AG04450 (cell line): ENCODE data around the gene KLF17. TPM values are rescaled to one million over a fixed set of nuclear protein-coding genes. Genes with fewer than 3 reads are reported as not detected.

Experiments used
- CTCF ChIA-PET: fragments of 300-600, 350-600 bp; formaldehyde crosslinking; extraction: SDS; loops from one replicate; lab custom pipeline; 2022; ENCODE audit warnings: antibody characterized with exemption, inconsistent platforms; lab: Charles Lee
- POLR2A ChIA-PET: fragments of 350-600 bp; formaldehyde crosslinking; extraction: SDS; loops from one replicate; lab custom pipeline; 2021; ENCODE audit warnings: antibody characterized with exemption, inconsistent platforms; lab: Yijun Ruan, JAX
- DNase-seq: peaks from one replicate; pipeline ENCODE4 v3.0.0-alpha.2; 2011; ENCODE audit warnings: low read depth, low spot score
- H3K27ac ChIP-seq: one replicate; pipeline ENCODE4 v1.5.1; 2012; ENCODE audit warnings: low read depth, low read length, control low read depth
- H3K27me3 ChIP-seq: one replicate; pipeline ENCODE4 v1.6.0; 2012; ENCODE audit warnings: low read length; ENCODE audit not compliant: control insufficient read depth, insufficient read depth
- H3K4me3 ChIP-seq: 2 replicates; pipeline ENCODE4 v1.5.1; 2011; ENCODE audit warnings: mild to moderate bottlenecking, low read depth, low read length, control low read depth
- H3K9me3 ChIP-seq: 2 replicates; pipeline ENCODE4 v1.5.1; 2012; ENCODE audit warnings: low read length; ENCODE audit not compliant: control insufficient read depth, insufficient read depth
- CTCF ChIP-seq: IDR thresholded peaks from 2 replicates; pipeline ENCODE4 v1.5.1; 2011; ENCODE audit warnings: low read depth, low read length, control low read depth, inconsistent platforms
- polyA plus RNA-seq: library from polyadenylated mRNA; depleted of rRNA; stranded (reverse); fragments of >200 nt; gene quantifications from 2 replicates; pipeline ENCODE4 v1.2.3, GENCODE V29; 2011

KLF17 gene
- polyA plus RNA-seq, 1 experiment: 0.21 TPM

DNA sequence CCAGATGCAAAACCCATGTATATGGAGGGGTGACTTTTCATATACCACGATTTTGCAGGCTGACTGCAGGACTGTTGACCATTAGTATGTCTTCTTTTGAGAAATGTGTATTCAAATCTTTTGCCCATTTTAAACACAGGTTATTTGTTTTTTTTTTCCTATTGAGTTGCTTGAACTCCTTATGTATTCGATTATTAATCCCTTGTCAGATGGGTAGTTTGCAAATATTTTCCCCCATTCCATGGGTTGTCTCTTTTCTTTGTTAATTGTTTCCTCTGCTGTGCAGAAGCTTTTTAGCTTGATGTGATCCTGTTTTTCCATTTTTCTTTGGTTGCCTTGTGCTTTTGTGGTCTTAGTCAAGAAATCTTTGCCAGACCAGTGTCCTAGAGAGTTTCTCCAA lies 24.6 kb upstream of the KLF17 start:
- no peaks in the 10 kb centered on the region for H3K27me3 ChIP-seq
- no peak for DNase-seq
- TF ChIP-seq CTCF: no peak
- CTCF ChIA-PET: interaction anchor here (1.0 kb wide), 1 partner anchor 10 kb away, joined by 3 read pairs; no protein-coding TSS in a partner anchor
- POLR2A ChIA-PET: no interaction called here
- no peak overlapping the region for H3K4me3 ChIP-seq
- no peak overlapping the region for H3K27ac ChIP-seq
- no peaks in the 10 kb centered on the region; the same call in 1 of the 2 replicates for H3K9me3 ChIP-seq

DNA sequence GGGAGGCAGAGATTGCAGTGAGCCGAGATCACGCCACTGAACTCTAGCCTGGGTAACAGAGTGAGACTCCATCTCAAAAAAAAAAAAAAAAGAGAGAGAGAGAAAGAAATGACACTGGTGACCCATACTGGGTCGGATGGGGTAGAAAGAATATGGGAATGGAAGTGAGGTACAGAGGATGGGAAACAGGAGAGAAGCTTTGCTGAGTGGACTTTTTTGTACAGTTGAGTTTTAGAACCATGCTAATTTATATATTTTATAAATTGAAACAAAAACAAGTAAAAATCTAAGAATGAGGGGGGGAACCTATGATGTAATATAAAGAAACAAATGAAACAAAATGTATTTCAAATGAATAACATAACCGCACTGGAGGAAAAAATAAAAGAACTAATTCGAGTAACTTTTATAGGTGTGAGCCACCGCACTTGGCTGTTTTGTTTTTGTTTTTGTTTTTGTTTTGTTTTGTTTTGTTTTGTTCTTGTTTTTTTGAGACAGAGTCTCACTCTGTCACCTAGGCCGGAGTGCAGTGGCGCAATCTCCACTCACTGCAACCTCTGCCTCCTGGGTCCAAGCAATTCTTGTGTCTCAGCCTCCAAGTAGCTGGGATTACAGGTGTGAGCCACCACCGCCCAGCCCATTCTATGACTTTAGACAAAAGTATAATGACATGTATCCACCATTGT lies 18.3 kb upstream of the KLF17 start:
- TF ChIP-seq CTCF: no peak
- POLR2A ChIA-PET: no interaction called here
- Histone ChIP-seq H3K4me3 (no peak overlapping the region), H3K9me3 (peaks cover 3% of the 10 kb centered on the region), H3K27ac (no peak overlapping the region), H3K27me3 (no peaks in the 10 kb centered on the region)
- CTCF ChIA-PET: no interaction called here
- DNase-seq: no peak

DNA sequence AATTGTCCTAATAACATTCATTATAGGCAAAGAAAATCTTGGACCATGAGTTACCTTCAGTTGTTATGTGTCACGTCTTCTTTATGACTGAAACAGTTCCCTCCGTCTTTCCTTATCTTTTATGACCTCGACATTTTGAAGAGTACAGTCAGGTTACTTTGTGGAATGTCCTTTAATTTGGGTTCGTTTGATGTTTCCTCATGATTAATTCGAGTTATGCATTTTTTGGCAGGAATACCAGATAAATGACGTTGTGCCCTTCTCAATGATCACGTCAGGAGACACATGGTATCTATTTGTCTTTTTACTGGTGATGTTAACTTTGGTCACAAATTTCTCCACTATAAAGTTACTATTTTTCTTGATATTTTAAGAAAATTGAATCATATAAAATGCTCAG lies 17.3 kb upstream of the KLF17 start:
- no peak for DNase-seq
- TF ChIP-seq CTCF: no peak
- Histone ChIP-seq H3K4me3 (no peak overlapping the region), H3K27ac (no peak overlapping the region), H3K9me3 (peaks cover 3% of the 10 kb centered on the region), H3K27me3 (peaks cover 2% of the 10 kb centered on the region)
- CTCF ChIA-PET: no interaction called here
- POLR2A ChIA-PET: no interaction called here

GRCh38 chr1:44103270-44104131 lies 15.1 kb upstream of the KLF17 start:
- peaks cover 2% of the 10 kb centered on the region for H3K27me3 ChIP-seq
- DNase-seq: no peak
- peak; percentile 25; the same call in 1 of the 2 replicates for TF ChIP-seq CTCF
- POLR2A ChIA-PET: interaction anchor here (0.6 kb wide), 1 partner anchor 467 kb away, joined by 3 read pairs; no protein-coding TSS in a partner anchor
- no peak overlapping the region for H3K4me3 ChIP-seq
- H3K9me3 ChIP-seq: peaks cover 3% of the 10 kb centered on the region; the same call in 1 of the 2 replicates
- no peak overlapping the region for H3K27ac ChIP-seq
- CTCF ChIA-PET: interaction anchor here (1.0 to 1.8 kb wide), 6 partner anchors 8 to 574 kb away, joined by 3 to 9 read pairs (median 5); no protein-coding TSS in a partner anchor
